GM19397 (cell line): Measurements from ENCODE around the gene DMAC1.

ENCODE experiments used
- ATAC-seq: cut with Tn5 transposase; IDR thresholded peaks from one replicate; pipeline ENCODE4 v1.9.1; 2021; ENCODE audit warnings: mild to moderate bottlenecking, moderate library complexity; ENCODE audit not compliant: unreplicated experiment

The DMAC1 gene, protein sequence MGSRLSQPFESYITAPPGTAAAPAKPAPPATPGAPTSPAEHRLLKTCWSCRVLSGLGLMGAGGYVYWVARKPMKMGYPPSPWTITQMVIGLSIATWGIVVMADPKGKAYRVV

GRCh38 chr9:7799234-7799943, at the start of gene DMAC1:
TSS of gene DMAC1 (minus strand) at chr9:7799778. CDS start at chr9:7799734, 44 bp downstream.
- peak; percentile 94 for ATAC-seq

GRCh38 chr9:7849362-7849761, 49.8 kb upstream of the DMAC1 start:
- no peak for ATAC-seq

- no peak for ATAC-seq
Observed at GRCh38 chr9:7848498-7848897, 48.9 kb upstream of the DMAC1 start.

- ATAC-seq: no peak
Observed at GRCh38 chr9:7844242-7844641, 44.7 kb upstream of the DMAC1 start.

DNA sequence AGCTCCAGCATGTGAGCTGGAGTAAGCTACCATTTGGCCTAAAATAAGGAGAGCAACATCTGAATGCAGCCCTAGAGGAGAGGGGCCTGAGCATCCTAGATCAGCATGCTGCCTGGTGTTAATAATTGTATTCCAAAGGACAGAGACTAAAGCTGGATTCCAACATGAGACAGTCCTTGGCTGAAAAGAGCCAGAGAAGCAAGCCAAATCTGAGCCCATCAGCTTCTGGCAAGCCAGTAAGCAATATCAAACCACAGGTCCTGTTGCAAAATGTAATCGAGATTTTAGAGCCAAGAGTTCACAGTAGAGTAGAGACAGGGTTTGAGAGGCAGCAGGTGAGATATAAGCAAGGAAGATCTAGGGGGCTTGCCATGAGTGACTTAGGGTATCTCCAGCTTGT, 42.3 kb upstream of the DMAC1 start:
- ATAC-seq: no peak

- ATAC-seq: no peak
Observed at GRCh38 chr9:7834531-7834930, 35.0 kb upstream of the DMAC1 start.

DNA sequence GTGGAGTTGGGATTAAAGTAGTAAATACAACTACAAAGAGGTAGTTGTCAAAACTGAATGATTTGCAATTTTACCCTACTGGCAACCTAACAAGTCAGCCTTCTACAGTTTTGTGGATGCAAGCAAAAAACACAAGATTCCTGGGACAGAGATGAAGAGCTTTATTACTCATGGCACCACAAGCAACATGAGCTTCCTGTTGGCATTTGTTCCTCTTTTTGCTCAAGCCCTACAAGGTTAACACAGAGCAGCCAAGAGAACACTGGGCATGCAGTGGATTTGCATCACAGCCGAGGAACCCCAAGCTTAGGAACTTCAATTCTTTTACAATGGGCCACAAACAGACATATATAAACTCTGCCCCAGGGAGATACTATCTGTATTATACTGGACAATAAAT, 28.8 kb upstream of the DMAC1 start:
- no peak for ATAC-seq

- ATAC-seq: no peak
Observed at GRCh38 chr9:7827792-7828191, 28.2 kb upstream of the DMAC1 start.

GRCh38 chr9:7827056-7827455, 27.5 kb upstream of the DMAC1 start:
- ATAC-seq: no peak

DNA sequence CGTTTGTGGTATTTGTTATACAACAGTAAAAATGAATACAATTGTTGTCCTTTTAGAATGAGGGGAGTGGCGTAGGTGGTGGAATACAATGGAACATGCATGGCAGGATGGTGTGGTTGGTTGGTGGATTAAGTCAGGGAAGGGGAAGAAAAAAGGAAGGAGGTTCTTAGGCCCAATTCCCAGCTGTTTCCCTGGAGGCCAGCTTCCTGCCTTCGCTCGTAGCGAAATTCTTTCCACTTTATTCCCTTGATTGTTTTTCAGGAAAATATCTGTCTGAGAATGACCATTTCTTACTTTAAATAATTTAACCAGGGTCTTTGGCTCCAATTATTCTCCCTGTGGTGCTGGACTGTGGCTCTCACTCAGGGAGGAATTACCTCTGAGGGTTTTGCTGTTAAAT, 24.1 kb upstream of the DMAC1 start:
- ATAC-seq: no peak

- ATAC-seq: no peak
Observed at GRCh38 chr9:7819984-7820383, 20.4 kb upstream of the DMAC1 start.

DNA sequence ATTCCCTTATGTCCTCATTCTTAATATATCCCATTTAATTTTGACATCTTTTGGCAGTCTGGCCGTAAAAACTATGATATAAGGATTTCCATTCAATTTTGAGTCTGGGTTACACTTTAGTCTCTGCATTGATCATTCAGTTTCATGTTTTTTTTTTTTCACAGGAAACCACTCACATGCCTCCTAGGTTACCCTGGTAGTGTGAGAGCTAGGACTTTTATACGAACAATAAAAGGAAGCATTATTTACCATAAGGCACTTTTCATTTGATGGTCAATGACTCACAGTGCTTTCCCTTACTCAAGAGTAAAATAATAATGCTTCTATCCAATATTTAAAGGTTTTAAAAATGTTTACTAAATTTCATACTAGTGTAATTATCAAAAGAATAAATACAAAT, 16.4 kb upstream of the DMAC1 start:
- ATAC-seq: no peak

DNA sequence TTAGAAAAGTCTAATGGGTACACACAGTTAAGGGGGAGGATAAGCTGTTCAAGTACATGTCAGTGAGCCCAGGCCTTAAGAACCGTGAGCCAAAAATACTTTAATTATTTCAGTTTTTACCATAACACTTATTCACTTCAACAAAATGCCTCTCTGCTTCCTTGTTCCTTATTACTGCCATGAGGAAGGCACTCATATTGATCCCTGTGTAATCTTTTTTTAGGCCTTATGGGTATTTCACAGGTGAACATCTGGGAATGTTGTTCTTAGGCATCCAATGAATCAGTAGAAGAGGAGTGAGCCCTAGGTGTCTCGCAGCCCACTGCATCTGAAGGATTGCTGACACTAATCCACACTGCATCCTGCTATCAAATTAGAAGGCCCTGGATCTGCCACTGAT, 13.5 kb upstream of the DMAC1 start:
- no peak for ATAC-seq

GRCh38 chr9:7811677-7812076, 12.1 kb upstream of the DMAC1 start:
- no peak for ATAC-seq

GRCh38 chr9:7802666-7803065, 3.1 kb upstream of the DMAC1 start:
- ATAC-seq: no peak

DNA sequence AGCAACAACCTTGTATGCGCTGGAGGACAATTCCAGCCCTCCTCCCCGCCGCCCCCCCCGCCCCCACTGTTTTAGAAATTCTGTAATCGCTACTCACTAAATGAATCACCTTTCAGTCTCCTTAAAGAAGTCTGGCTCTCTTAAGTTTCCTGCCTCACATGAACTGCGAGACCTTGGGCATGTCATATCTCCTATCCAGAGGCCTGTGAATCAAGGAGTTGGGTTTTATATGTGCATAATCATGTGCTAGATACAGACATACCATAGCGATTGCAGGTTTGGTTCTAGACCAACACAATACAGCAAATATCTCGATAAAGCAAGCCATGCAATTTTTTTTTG, 337 bp upstream of the DMAC1 start:
- peak; percentile 8 for ATAC-seq

DNA sequence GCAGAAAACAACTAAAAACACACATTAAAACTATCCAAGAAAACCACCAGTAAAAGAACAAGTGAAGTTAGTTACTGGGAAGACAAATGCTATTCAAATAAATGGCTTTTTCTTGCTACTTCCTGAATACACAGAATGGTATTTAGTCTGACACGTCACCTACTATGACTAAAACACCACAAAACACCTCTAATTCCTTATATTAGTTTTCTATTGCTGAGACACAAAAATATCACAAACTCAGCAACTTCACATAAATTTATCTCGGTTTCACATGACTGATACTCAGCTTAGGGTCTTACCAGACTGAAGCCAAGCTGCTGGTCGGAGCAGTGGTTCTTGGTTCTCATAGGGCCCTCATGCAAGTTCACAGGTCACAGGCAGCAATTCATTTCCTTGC, 5.4 kb downstream of the DMAC1 start:
- ATAC-seq: no peak

DNA sequence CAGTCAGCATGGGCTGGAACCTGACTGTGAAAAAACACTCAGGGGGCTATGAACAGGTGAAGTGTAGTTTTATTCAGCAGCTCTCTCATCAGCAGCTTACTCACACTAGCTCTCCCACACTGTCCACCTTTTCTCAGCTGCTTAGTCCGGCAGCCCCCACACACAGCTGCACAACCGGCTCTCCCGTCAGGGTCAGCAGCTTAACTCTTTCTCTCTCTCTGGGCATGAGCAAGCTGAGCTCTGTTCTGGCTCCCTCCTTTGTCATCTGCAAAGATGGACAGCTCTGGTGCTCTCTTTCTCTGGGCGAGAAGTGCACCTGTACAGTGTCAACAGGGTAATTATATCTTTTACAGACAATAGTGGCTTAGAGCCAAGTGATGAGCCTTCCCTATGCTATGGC, 8.2 kb downstream of the DMAC1 start:
- ATAC-seq: no peak

- no peak for ATAC-seq
Observed at GRCh38 chr9:7790819-7791182, 8.8 kb downstream of the DMAC1 start.

GRCh38 chr9:7790022-7790818, 9.4 kb downstream of the DMAC1 start:
- ATAC-seq: no peak

- no peak for ATAC-seq
Observed at GRCh38 chr9:7788772-7789171, 10.8 kb downstream of the DMAC1 start.

DNA sequence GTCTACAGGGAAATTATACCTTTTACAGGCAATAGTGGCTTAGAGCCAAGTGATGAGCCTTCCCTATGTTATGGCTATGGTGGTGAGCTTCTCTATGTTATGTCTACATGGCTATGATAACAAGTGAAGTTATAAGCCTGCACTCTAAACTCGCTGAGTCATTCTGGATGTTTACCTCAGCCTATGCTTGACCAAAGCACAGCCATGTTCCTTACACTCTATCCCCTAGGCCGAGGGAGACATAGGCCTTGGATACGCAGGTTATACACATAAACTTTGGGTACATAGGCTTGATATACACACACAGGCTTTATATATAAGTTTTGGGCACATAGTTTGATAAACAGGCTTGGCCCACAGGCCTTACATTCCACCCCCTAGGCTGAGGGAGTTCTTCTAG, 13.8 kb downstream of the DMAC1 start:
- no peak for ATAC-seq
